GM19239 (cell line): ENCODE results near the gene MUSTN1.
A peak's percentile ranks its signal among the peaks of the same experiment; 100 is the strongest.

Source experiments
- DNase-seq: peaks from one replicate; pipeline ENCODE4 v3.0.0; 2011; ENCODE audit warnings: low spot score; ENCODE audit not compliant: insufficient read length
- FAIRE-seq: peaks from 2 replicates; lab custom pipeline; 2011; peaks lifted over from hg19 to GRCh38; lab: Jason Lieb, UNC

The MUSTN1 gene

DNA sequence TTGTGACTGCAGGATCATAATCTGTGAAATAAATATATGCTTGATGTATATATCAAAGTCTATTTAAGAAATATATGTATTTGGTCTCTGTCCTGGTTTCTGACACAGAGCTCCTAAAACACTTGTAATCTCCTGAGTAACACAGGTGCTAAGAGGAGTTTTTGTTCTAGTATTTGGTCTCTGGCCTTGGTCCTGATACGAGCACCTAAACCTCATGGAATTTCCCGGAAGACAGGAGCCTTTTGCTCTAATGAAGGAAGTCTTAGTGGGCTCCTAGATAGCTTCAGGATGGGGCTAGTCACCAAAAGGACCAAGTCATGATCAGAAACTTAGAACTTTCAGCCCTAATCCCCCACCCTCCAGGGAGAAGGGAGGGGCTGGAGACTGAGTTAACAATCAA is 19.2 kb upstream of the MUSTN1 start:
- FAIRE-seq (no peak), DNase-seq (no peak)

- DNase-seq (no peak), FAIRE-seq (no peak)
These were observed 17.6 kb upstream of the MUSTN1 start for GRCh38 chr3:52852419-52852818.

- DNase-seq (peak; percentile 60), FAIRE-seq (peak; percentile 95)
These were observed 16.5 kb upstream of the MUSTN1 start for GRCh38 chr3:52851348-52851747.

GRCh38 chr3:52849656-52850055 is 14.8 kb upstream of the MUSTN1 start:
- DNase-seq = no peak

DNA sequence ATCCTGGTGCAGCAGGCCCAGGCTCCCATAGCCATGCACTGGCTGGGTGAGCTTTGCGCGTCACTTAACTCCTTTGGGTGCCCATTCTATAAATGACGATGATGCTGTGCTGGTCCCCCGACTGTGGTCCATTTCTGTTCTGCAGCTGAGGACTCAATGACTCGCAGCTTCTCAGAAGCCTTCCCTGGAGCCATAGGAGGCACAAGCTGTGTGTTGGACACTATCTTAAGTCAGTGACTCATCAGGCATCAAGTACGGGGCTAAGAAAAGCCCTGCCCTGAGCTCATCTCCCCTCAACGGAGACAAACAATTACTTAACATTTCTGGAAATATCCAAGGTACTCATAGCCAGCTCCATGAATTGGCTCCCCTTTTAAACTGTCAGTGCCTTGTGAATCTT is 13.8 kb upstream of the MUSTN1 start:
- FAIRE-seq (no peak), DNase-seq (no peak)

More at GRCh38 chr3:52849656-52850055, 14.8 kb upstream of the MUSTN1 start:
- no peak for FAIRE-seq

DNA sequence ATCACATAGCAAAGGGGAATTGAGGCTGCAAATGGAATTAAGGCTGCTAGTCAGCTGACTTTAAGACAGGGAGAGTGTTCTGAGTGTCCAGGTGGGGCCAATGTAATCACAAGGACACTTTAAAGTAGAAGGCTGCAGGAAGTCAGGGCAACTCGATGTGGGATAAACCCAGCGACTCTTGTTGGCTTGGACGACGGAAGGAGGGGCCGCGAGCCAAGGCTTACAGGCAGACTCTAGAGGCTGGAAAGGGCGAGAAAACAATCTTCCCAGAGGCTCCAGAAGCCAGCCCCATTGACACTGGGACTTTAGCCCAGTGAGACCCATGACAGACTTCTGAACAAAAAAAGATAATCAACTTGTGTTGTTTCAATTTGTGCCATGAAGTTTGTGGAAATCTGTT is 12.9 kb upstream of the MUSTN1 start:
- DNase-seq (no peak), FAIRE-seq (peak; percentile 71)

DNA sequence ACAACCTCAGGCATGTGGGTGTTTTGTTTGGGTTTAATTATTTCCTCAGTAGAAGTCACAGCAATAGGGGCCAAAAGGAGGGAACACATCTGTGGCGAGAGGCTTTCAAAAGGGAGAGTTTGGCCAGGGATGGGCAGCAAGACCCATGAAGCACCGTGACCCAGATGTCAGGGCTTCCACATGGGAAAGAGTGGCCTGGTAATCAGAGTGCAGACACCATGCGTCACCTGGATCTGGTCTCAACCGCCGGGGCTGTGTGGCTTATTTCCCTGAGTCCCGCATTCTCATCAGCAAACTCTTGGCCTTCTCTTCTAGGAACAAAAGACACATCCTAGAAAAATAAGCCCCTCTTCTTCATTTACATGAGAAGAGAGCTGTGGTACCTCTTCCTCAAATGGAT is 12.4 kb upstream of the MUSTN1 start:
- no peak for FAIRE-seq
- no peak for DNase-seq

- DNase-seq (peak; percentile 29), FAIRE-seq (peak; percentile 95)
These were observed 11.7 kb upstream of the MUSTN1 start for GRCh38 chr3:52846432-52846965.

DNA sequence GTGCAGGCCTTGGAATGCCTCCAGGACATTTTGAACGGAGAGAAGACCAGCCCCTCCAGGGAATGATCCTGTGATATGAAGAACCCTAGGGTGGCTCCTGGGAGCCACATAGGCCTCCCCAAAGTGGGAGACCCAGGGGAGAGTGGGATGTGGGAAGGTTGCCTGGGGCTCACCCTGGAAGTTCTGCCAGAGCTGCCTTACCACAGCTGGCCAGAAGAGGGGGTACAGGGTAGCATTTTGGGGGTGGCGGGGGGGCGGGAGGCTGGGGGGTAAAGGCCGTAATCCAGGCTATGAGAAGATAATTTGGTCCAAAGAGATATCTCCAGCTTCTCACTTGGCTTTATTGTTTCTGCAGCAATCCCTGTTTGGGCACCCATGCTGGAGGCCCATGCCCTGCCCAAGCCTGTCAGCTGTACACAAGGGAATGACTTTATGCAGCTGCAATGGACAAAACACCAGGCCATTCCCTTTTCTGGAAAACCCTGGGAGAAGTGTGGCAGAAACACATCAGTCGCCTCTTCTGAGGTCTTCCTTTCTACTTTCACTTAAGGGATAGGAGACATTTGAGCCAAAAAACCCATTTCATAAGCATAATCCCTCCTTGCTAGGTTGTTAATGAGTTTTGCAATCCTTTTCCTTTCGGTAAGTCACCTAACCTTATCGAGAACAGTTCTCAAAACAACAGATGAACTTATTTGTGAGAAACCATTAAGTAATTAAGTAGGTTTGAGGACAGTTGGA is 11.0 kb upstream of the MUSTN1 start:
- FAIRE-seq (peak; percentile 71), DNase-seq (no peak)

GRCh38 chr3:52845157-52845556 is 10.3 kb upstream of the MUSTN1 start:
- DNase-seq = no peak
- no peak for FAIRE-seq

DNA sequence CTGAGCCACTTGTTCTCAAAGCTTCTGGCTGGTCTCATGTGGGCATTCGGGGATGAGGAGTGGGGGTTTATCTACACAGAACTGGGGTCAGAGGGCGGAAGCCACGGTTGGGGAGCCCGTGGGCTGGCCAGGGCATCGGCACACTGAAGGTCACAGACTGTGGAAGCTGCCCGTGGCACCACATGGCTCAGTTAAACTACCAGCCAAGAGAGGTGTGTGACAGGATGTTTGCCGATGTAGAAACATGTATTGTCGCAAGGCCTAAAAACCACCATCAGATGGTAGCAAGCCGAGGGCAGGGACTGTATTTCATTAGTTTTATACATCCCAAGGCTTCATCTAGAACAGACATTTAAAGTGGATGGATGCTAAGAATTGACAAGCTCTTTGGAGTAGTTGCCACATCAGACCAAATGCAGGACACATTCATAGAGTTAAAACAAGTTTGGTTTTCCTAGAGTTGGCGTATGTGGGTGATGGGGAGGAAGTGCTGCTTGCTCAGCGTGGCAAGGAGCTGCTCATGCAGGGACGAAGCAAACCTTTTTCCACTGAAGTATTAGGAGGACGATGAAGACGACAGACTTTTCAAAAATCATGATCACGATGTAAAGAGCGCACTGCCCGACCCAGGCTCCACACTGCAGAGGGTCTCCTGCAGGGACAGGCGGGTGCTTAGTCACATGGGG is 9.6 kb upstream of the MUSTN1 start:
- DNase-seq (no peak), FAIRE-seq (no peak)

DNA sequence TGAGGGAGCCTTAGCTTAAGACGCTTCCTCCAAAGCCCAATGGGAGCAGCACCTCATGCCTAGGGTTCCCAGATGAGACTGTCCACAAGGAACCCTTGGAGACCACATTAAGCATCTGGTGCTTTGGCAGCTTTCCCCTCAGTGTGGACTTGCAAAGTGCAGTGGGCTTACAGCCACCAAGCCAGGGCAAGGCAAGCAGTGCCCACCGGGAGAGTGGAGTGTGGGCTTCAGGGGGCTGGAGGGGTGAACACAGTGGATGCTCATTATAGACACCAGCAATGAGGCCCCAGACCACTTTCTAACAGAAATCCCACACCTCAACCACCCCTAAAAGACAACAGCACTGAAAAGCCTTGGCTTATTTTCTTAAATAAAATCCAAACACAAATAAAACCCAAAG is 9.1 kb upstream of the MUSTN1 start:
- FAIRE-seq = no peak
- DNase-seq = no peak

DNA sequence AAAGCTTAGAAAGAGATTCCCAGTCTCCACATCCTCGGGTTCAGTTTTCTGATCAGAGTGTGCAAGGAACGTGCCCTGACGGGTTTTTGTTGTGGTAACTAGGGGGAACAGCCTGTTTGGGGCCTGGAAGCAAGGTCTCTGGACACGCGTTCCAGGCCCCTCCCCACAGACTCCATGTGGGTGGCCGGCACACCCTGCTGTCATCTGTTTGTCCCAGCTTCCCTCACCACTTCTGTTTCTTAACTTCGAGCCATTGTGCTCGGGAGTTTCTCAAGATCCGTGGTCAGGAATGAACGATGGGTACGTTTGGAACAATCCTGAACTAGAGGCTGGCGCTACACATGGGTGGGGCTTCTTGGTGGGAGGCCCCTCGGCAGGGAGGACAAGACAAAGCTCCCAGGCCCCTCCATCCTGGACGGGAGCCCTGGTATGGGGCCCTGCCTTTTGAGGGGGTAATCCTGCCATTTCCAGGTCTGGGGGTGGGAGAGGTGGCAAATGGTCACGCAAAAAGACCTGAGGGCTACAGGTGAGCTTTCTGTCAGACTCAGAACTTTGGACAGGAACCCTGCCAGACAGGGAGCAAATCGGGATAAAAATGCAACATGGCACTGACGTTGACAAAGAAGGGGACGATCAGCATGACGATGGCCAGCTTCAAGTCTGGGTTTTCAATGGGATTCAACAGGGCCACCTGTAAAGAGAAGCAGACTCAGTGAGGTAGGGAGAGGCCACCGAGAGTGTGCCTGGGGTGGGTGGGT is 8.5 kb upstream of the MUSTN1 start:
- DNase-seq (no peak), FAIRE-seq (no peak)

GRCh38 chr3:52842424-52842823 is 7.6 kb upstream of the MUSTN1 start:
- DNase-seq = no peak

DNA sequence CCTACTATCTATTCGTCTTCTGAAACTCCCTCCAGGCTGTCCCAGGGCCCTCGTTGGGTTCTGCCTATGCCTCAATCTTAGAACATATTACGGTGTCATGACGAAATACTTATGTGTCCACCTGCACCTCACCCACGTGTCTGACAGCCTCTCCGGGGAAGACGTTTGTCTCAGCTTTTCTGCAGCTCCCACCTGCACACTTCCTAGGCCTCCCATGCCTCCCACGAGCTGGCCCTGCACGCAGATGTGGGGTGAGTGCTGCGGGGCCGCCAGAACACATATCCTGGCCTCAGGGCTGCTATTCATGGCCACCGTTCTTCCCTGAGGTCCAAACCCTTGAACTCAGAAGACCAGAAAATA is 7.1 kb upstream of the MUSTN1 start:
- no peak for FAIRE-seq
- no peak for DNase-seq

More at GRCh38 chr3:52842424-52842823, 7.6 kb upstream of the MUSTN1 start:
- FAIRE-seq = no peak

DNA sequence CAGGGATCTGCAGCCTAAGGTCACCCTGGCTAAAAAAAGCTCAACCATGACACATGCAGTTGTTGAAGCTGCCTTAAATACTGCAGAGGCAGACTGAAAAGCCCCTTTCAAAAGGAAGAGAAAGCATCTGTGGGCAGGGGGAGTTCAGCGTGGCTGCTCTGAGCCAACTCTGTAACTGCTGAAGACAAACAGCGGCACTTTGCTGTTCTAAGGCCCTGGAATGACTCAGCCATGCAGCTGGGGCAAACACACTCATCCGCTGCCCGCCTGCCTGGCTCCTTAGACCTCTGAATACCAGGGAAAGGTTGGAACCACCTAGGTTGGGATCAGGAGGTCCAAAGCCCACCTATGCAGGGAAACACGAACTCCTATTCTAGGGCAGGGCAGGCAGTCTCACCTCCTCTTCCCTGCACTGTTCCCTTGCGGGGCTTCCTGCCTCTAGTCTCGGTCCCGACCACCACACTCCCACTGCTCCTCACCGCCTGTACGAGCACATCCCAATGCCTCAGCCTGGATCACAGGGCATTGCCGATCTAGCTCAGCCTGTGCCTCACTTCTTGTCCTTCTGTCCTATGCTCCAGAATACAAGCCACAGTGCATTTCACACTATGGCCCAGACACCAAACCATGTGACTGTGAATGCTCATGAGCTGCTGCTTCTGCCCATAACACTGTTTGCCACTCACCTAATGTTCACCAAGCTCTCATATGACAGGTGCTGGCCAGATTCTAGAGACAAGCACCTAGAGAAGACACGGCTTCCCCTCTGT is 6.6 kb upstream of the MUSTN1 start:
- FAIRE-seq (no peak), DNase-seq (no peak)

DNA sequence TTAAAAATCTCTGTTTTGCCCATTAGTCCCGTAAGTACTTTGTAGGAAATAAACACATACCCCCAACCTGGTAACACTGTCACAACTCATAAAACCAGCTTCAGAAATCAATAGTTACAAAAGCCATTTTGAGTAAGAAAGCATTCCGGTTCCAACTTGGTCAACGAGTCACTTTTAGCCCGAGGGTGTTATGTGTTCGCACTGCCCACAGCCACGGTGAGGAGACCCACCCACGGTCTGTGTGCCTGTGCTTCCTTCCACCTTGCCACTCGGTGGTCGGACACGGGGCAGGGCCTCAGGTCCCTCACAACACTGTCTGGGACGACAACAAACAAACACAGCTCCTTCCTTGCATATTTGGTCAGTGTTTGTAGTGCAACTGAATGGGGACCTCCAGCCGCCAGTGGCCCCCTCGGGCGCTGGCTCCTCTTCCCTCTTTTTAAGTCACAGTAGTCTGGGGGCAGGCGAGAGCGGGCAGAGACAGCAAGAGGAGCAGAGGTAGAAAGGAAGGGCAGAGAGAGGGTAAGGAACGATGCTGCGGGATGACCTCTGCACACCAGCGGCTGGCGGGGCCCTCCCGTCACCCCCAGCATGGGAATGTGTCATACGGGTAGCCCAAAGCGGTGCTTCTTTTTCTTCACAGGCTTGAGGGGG is 5.2 kb upstream of the MUSTN1 start:
- FAIRE-seq (no peak), DNase-seq (no peak)

GRCh38 chr3:52839268-52839575 is 4.4 kb upstream of the MUSTN1 start:
- no peak for DNase-seq
- FAIRE-seq = peak; percentile 8

DNA sequence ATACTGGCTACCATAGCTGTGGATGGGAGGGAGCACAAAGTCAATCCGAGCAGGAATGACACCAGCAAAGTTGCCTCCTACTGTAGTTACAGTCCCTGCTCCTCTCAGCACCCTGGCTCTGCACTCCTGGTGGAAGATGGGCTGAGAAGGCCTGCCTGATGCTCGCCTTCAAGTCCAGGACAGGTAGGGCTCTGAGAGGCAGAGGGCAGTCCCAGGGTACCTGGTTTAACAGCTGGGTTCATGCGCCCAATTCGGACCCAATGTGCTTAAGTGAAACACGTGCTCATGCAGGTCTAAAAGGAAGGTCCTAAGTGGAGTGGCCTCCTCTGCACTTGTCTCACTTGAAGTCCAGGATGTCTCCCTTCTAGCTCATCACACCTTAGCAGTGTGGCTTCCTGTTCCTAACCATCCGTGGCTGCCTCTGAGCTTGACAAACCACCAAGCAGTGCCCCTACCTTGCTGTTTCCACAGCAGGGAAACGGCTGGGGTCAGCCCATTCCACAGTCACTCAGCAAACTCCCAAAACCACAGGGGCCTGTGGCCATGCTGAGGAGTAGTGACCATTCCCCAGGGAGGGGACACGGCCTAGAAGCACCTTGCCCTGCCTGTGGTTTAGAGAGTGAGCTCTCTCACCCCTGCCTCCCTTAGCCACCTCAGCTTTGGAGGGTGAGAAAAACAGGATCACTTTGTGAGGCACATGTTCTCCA is 3.9 kb upstream of the MUSTN1 start:
- FAIRE-seq = peak; percentile 85
- DNase-seq = peak; percentile 31
